ENCODE results near the gene EXOC3L4.
A peak's percentile ranks its signal among the peaks of the same experiment; 100 is the strongest.

DNA sequence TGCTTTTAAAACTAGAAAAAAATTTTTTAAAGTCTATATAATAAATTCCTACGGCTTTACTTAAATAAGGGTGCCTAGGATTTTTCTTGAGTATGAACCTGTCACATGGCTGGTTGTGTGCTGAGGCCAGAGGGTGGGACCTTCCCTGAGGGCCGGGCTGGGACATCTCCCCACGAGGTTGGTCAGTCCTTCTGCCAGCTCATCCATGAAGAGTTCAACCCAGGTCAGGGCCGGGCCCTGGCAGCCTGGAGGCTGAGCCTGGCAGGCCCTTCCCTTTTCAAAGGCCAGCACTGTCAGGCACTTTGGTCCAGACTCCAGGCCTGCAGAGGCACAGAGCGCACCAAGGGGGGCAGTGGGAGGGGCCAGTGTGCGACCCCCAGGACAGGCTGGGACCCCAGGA lies 60.5 kb downstream of the EXOC3L4 start:
- no peak for TF ChIP-seq SREBF2 (IDR thresholded peaks at IDR 0.05)
- TF ChIP-seq, protein P1, sequence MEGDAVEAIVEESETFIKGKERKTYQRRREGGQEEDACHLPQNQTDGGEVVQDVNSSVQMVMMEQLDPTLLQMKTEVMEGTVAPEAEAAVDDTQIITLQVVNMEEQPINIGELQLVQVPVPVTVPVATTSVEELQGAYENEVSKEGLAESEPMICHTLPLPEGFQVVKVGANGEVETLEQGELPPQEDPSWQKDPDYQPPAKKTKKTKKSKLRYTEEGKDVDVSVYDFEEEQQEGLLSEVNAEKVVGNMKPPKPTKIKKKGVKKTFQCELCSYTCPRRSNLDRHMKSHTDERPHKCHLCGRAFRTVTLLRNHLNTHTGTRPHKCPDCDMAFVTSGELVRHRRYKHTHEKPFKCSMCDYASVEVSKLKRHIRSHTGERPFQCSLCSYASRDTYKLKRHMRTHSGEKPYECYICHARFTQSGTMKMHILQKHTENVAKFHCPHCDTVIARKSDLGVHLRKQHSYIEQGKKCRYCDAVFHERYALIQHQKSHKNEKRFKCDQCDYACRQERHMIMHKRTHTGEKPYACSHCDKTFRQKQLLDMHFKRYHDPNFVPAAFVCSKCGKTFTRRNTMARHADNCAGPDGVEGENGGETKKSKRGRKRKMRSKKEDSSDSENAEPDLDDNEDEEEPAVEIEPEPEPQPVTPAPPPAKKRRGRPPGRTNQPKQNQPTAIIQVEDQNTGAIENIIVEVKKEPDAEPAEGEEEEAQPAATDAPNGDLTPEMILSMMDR (IDR thresholded peaks at IDR 0.05), result no peak
- no peak for TF ChIP-seq EP300 (IDR thresholded peaks at IDR 0.05)
- no peak for TF ChIP-seq CHD2 (IDR thresholded peaks at IDR 0.05; ENCODE audit: low read length, partially characterized antibody)
- TF ChIP-seq RFX5 (IDR thresholded peaks at IDR 0.05), result no peak
- TF ChIP-seq POLR2A (IDR thresholded peaks at IDR 0.05; ENCODE audit: low read length), result no peak
- no peak for TF ChIP-seq CEBPB (IDR thresholded peaks at IDR 0.05)
- no peak for TF ChIP-seq FOSL2 (IDR thresholded peaks at IDR 0.05)
- peak; percentile 47 for TF ChIP-seq FOSL2 (CRISPR knock-in tag; IDR thresholded peaks at IDR 0.05)
- TF ChIP-seq POLR2AphosphoS2 (conservative IDR thresholded peaks at IDR 0.05; ENCODE audit: low read length), result no peak
